ENCODE measurements around the gene ZNF644.
"Not testable (repeated sequence)": the region's sequence is repeated elsewhere in the genome, so short reads cannot be mapped to it uniquely, and the experiment has no call there.

Gene ZNF644

GRCh38 chr1:90924982-90925381, 96.9 kb downstream of the ZNF644 start:
- DNase-seq, result no peak

- no peak for DNase-seq
Measured at GRCh38 chr1:90922996-90923395, 98.8 kb downstream of the ZNF644 start.

GRCh38 chr1:90922202-90922601, 99.6 kb downstream of the ZNF644 start:
- DNase-seq, result no peak

- DNase-seq, result no peak
Measured at GRCh38 chr1:90919900-90920299, 101.9 kb downstream of the ZNF644 start.

- no peak for DNase-seq
Measured at GRCh38 chr1:90919190-90919719, 102.6 kb downstream of the ZNF644 start.

- no peak for DNase-seq
Measured at GRCh38 chr1:90911353-90911752, 110.5 kb downstream of the ZNF644 start.

- DNase-seq, result no peak
Measured at GRCh38 chr1:90902672-90903071, 119.2 kb downstream of the ZNF644 start.

- no peak for DNase-seq
Measured at GRCh38 chr1:90899263-90899662, 122.6 kb downstream of the ZNF644 start.

- DNase-seq, result not testable (repeated sequence)
Measured at GRCh38 chr1:90893679-90894078, 128.2 kb downstream of the ZNF644 start.

- DNase-seq, result not testable (repeated sequence)
Measured at GRCh38 chr1:90892884-90893283, 129.0 kb downstream of the ZNF644 start.

- DNase-seq, result not testable (repeated sequence)
Measured at GRCh38 chr1:90892196-90892595, 129.6 kb downstream of the ZNF644 start.

GRCh38 chr1:90891756-90892155, 130.1 kb downstream of the ZNF644 start:
- DNase-seq, result not testable (repeated sequence)

GRCh38 chr1:90882221-90882620, 139.6 kb downstream of the ZNF644 start:
- DNase-seq, result no peak

- no peak for DNase-seq
Measured at GRCh38 chr1:90881034-90881433, 140.8 kb downstream of the ZNF644 start.

- DNase-seq, result no peak
Measured at GRCh38 chr1:90879281-90879680, 142.6 kb downstream of the ZNF644 start.

- no peak for DNase-seq
Measured at GRCh38 chr1:90876101-90876500, 145.7 kb downstream of the ZNF644 start.

Data from suppressor macrophage treated with lipopolysaccharide for 4 hours (primary cell).